GM10266 (cell line): Measurements from ENCODE around the gene SHISA9.

Experiments
- DNase-seq: peaks from one replicate; pipeline ENCODE4 v3.0.0; 2012; ENCODE audit errors: extremely low spot score
- TF ChIP-seq, protein P1 (sequence below): IDR thresholded peaks from 2 replicates; pipeline ENCODE4 v1.5.1; 2012; ENCODE audit warnings: mild to moderate bottlenecking, low read depth; ENCODE audit not compliant: control insufficient read depth, insufficient read depth; ENCODE audit errors: missing control alignments

SHISA9 gene

DNA sequence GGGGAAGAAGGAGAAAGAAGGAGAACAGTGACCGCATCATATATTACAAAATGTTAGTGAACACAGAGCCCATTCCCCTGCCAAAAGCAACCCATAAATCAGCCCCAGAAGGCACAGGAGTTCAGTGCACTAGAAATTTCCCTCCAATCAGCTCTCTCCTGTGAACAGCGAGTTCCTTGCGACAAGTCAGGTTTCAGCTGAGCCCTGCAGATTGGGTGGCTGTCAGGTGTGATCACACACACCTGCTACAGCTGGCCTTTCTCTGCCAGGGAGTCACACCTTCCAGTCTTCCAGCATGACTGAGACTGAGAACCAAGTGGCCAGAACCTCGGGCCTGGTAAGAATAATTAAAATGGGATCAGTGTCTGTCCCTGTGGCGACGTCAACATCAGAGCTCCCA lies 60.2 kb downstream of the SHISA9 start:
- TF ChIP-seq, protein P1, sequence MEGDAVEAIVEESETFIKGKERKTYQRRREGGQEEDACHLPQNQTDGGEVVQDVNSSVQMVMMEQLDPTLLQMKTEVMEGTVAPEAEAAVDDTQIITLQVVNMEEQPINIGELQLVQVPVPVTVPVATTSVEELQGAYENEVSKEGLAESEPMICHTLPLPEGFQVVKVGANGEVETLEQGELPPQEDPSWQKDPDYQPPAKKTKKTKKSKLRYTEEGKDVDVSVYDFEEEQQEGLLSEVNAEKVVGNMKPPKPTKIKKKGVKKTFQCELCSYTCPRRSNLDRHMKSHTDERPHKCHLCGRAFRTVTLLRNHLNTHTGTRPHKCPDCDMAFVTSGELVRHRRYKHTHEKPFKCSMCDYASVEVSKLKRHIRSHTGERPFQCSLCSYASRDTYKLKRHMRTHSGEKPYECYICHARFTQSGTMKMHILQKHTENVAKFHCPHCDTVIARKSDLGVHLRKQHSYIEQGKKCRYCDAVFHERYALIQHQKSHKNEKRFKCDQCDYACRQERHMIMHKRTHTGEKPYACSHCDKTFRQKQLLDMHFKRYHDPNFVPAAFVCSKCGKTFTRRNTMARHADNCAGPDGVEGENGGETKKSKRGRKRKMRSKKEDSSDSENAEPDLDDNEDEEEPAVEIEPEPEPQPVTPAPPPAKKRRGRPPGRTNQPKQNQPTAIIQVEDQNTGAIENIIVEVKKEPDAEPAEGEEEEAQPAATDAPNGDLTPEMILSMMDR: no peak

DNA sequence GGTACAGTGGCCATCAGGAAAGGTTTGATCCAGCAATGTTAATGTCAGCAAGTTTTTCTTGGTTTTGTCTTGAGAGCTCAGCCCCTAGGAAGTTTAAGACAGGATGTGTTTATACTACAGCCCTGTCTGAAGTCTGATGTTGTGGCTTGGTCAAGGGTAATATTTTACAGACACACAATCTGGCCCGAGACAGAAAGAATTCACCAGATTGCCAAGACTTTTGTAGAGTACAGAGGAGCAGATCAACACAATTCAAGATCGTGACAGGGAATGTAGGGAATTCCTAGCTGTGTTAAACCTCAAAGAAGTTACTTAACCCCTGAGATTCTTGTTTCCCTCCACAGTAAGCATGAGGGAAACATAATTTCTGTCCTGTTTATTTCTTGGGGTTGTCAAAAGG lies 63.1 kb downstream of the SHISA9 start:
- DNase-seq: no peak
- TF ChIP-seq, protein P1: no peak

More for the DNA sequence above, 60.2 kb downstream of the SHISA9 start:
- no peak for DNase-seq

DNA sequence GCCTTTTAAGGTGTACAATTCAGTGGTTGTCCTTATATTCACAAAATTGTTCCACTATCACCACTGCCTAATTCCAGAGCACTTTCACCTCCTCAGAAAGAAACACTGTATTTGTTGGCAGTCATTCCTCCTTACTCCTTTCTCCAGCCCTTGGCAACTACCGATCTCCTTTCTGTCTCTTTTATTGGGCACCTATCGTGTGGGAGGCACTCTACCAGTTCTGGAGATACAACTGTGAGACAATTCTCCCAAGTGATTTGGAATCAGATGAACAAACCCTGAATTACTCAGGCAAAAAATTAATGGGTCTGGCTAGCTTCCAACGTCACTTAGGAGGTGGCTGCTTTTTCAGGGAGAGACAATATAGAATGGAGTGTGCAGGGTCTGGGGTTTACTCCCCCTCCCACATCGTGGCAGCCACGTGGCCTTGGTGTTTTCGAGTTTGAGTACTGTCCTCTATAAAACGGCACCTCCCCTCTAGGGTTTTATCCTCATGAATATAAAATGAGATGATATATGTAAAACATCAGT lies 63.9 kb downstream of the SHISA9 start:
- no peak for DNase-seq
- TF ChIP-seq, protein P1: no peak

DNA sequence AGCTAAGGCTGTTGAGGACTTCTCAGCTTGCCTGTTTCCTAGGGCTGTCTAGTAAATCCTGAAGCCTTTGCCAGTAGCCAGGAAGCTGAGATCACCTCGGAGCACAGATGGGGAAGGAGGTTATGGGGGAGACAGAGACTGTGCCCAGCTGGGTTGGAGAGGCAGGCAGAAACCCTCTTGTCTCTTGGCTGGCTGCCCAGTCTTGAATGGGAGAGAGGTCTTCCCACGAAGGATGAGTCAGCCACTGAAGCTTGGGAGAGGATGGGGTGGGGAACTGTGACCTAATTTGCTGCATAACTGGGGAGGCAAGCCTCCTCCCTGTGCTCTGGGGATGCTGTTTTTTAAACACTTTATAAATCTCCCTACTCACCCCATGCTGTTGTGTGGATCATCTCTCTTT lies 69.8 kb downstream of the SHISA9 start:
- TF ChIP-seq, protein P1: no peak
- no peak for DNase-seq

DNA sequence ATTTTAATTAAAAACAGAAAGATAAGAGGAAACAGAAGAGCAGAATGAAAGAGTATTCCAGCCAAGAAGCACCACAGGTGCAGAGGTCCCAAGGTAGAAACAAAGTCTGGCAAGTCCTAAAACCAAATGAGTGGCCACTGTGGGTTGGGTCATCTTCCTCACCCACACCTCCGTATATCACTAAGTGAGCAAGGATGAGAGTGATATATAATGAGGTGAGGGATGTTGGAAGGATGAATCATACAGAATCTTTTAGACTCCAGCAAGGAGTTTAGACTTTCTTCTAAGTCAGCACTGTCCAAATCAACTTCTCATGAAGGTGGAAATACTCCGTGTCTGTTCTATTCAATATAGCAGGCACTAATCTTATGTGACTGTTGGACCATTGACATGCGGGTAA lies 70.8 kb downstream of the SHISA9 start:
- TF ChIP-seq, protein P1: no peak

DNA sequence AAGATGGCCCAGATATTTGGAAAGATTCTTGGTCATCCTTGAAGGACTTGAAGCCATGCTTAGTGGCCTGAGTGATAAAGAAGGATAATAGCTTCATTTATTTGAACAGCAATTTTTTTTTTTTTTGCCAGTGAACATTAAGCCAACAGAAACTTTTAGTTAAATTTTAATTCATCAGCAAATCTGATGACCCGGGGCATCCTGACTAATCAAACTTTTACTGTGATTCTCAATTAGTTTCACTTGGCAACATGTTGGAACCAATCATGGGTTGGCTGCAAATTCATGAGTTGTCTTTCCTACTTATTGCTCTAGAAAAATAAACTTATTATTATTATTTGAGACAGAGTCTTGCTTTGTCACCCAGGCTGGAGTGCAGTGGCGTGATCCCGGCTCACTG lies 74.4 kb downstream of the SHISA9 start:
- TF ChIP-seq, protein P1: no peak
- no peak for DNase-seq

More for the DNA sequence above, 70.8 kb downstream of the SHISA9 start:
- no peak for DNase-seq

DNA sequence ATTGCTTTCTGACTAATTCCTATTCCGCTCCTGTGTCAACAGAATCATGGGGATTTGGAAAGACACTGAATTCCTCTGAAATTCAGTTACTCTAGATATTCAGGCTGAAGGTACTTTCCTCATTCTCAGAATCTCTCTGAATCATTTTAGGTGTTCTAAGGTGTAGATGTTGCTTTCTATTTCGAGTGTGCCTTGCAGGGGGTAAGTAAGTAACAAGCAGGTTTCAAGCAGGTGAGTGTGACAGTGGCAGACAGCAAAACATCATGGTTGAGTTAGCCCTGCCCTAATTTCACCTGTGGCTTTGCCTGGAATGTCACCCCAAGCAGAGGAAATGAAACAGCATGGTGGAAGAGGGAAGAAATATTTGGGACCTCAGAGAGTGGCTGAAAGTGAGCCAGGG lies 75.1 kb downstream of the SHISA9 start:
- TF ChIP-seq, protein P1: no peak
- DNase-seq: no peak
